Heart left ventricle (tissue), 16 donors: ENCODE data around the gene TMX2. TPM values are rescaled to one million over a fixed set of nuclear protein-coding genes. Genes with fewer than 3 reads are reported as not detected.
A peak's percentile ranks its signal among the peaks of the same experiment; 100 is the strongest.

Experiments used
- ATAC-seq, 4 donors: fragments of 200-7000 bp; cut with Tn5 transposase; one replicate each; pipeline ENCODE4 v1.9.1; 2020 to 2022; ENCODE audit warnings: moderate library complexity in 4 of 4, mild to moderate bottlenecking in 3 of 4, moderate number of reproducible peaks in 1 of 4
- DNase-seq, 5 donors: peaks; one replicate each; pipeline ENCODE4 v3.0.0-alpha.2; 2020
- H3K27ac ChIP-seq, 12 donors: fragments of 200-600 bp; sonication (generic) in 4 of 12; one replicate each; pipeline versions ENCODE4 v1.5.0 to v1.8.0; 2016 to 2022; ENCODE audit warnings: mild to moderate bottlenecking in 2 of 12
- H3K27me3 ChIP-seq, 9 donors: fragments of 200-600 bp; sonication (generic) in 2 of 9; one replicate each; pipeline versions ENCODE4 v1.5.1 to v1.8.0; 2016 to 2022; ENCODE audit warnings: mild to moderate bottlenecking in 3 of 9
- H3K36me3 ChIP-seq, 9 donors: fragments of 200-600 bp; sonication (generic) in 2 of 9; one replicate each; pipeline versions ENCODE4 v1.5.0 to v1.8.0; 2018 to 2022; ENCODE audit warnings: mild to moderate bottlenecking in 2 of 9
- H3K4me1 ChIP-seq, 12 donors: fragments of 200-600 bp; sonication (generic) in 4 of 12; one replicate each; pipeline versions ENCODE4 v1.5.0 to v1.8.0; 2016 to 2022; ENCODE audit warnings: mild to moderate bottlenecking in 3 of 12
- H3K4me3 ChIP-seq, 12 donors: fragments of 200-600 bp; sonication (generic) in 4 of 12; one replicate each; pipeline versions ENCODE4 v1.5.0 to v1.8.0; 2017 to 2022; ENCODE audit warnings: mild to moderate bottlenecking in 9 of 12, moderate library complexity in 4 of 12
- H3K9me3 ChIP-seq, 12 donors: fragments of 200-600 bp; sonication (generic) in 4 of 12; one replicate each; pipeline versions ENCODE4 v1.5.0 to v1.8.0; 2016 to 2022; ENCODE audit warnings: mild to moderate bottlenecking in 1 of 12
- POLR2A ChIP-seq, 2 donors: fragments of 450-650 bp; IDR thresholded peaks; one replicate each; pipeline ENCODE4 v1.6.1; 2017; ENCODE audit warnings: antibody characterized with exemption in 2 of 2, mild to moderate bottlenecking in 2 of 2, moderate library complexity in 2 of 2
- WGBS, 4 donors: extraction: QIAGEN DNeasy Blood & Tissue Kit in 2 of 4; methylation state at CpG; one replicate each; pipeline versions ENCODE4 v1.1.5 to v1.1.7; 2013 to 2018; 5-methylcytosine and 5-hydroxymethylcytosine counted together
- intact Hi-C, 10 donors: fragments of 100-400 bp; cut with DNase I; formaldehyde crosslinking; loops; one replicate each; pipeline versions ENCODE4 v1.11.1 to v1.14.2; 2022
- polyA plus RNA-seq, 2 donors: library from polyadenylated mRNA; stranded (reverse); fragments of 200-250 nt; gene quantifications; one replicate each; pipeline ENCODE4 v1.2.3, GENCODE V29; 2013
- total RNA-seq, 9 donors: library from RNA; depleted of rRNA in 2 of 9; stranded (reverse); fragments of >200 nt in 2 of 9; fragmentation: NEBNext Ultra II Directional in 3 of 9; extraction: Animal tissue kit (Norgen Biotek cat#: 25700) in 3 of 9; gene quantifications; one replicate each; pipeline versions ENCODE4 v1.1.0 to v1.2.4, GENCODE V29; 2016 to 2023
- TF ChIP-seq, protein P1 (sequence below), 12 donors: fragments of 200-600 bp; sonication (generic) in 4 of 12; IDR thresholded peaks; one replicate each; pipeline versions ENCODE4 v1.5.0 to v1.8.0; 2018 to 2022; ENCODE audit warnings: antibody characterized with exemption in 12 of 12, mild to moderate bottlenecking in 5 of 12
- donor health status: ischemic (EF 13 %, LVEDD 7.1; RV severe dilation, severe dysfunction).
- donor health status: healthy with polysubstance abuse.
- donor health status: DM: no; HTN: yes; CAD: no.
- donor health status: DM: no; HTN: no; CAD: no.
- donor health status: ischemic (EF 25% LVEDD 6.9; RV normal size, moderate dysfunction).
- donor health status: ischemic (EF 25% LVEDD 5.7; RV mildly dilated, moderate dysfunction).
- donor health status: healthy.
- donor health status: DM: yes; HTN: yes; CAD: no.
- donor health status: ischemic (EF 35%, LVEDD 5.7; RV mildly dilated, moderate dysfunction).
- donor health status: nonischemic (EF 11% LVEDD 7.7; RV severe dilation, severe dysfunction).
- donor health status: DM: yes; HTN: yes; CAD: no.
- donor health status: PGD.
- donor health status: ischemic (EF 29% LVEDD 5.4; RV normal size, mild dysfunction).
- donor health status: nonischemic (EF 23%, LVEDD 6.1; RV moderate dilation, normal function).

Gene TMX2
- total and polyA plus RNA-seq, 11 donors: 46.7 to 165 (median 65.8) TPM

GRCh38 chr11:57741132-57742086 is 29.0 kb downstream of the TMX2 start, which contains the start of gene SELENOH:
Gene SELENOH (plus strand): TSS chr11:57741491. CDS start chr11:57741596, 105 bp downstream.
- Histone ChIP-seq H3K9me3 (no peaks in the 10 kb centered on the region), H3K4me1 (peaks cover 2 to 42% (median 14%) of the 10 kb centered on the region in 12 donors), H3K36me3 (peaks cover 3 to 78% (median 68%) of the 10 kb centered on the region in 9 donors), H3K27ac (peak within 1 kb of the TSS; percentile 92 to 99 (median 96)), H3K27me3 (no peaks in the 10 kb centered on the region), H3K4me3 (peak within 1 kb of the TSS; percentile 78 to 99 (median 92))
- ATAC-seq (peak; percentile 96 to 98 (median 98)), DNase-seq (peak; percentile 95 to 98 (median 97))
- WGBS, 4 donors: 0 to 2% (median 0%) methylated on average over 21 to 75 of the region's 75 CpGs
- intact Hi-C loops: loop anchor here in 6 of 10 donors (1.0 to 10.0 kb wide), 7 partner anchors 20 to 77 kb away; partner anchors contain the start of genes ZDHHC5 (in 3 of the 6), CTNND1 (in 1 of the 6), MED19 (in 1 of the 6) and TMX2 (in 1 of the 6)
- TF ChIP-seq, protein P1, sequence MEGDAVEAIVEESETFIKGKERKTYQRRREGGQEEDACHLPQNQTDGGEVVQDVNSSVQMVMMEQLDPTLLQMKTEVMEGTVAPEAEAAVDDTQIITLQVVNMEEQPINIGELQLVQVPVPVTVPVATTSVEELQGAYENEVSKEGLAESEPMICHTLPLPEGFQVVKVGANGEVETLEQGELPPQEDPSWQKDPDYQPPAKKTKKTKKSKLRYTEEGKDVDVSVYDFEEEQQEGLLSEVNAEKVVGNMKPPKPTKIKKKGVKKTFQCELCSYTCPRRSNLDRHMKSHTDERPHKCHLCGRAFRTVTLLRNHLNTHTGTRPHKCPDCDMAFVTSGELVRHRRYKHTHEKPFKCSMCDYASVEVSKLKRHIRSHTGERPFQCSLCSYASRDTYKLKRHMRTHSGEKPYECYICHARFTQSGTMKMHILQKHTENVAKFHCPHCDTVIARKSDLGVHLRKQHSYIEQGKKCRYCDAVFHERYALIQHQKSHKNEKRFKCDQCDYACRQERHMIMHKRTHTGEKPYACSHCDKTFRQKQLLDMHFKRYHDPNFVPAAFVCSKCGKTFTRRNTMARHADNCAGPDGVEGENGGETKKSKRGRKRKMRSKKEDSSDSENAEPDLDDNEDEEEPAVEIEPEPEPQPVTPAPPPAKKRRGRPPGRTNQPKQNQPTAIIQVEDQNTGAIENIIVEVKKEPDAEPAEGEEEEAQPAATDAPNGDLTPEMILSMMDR (IDR thresholded peaks at IDR 0.05): peak in 1 of 12 donors; percentile 4
- TF ChIP-seq POLR2A (IDR thresholded peaks at IDR 0.05): peak in 1 of 2 donors; percentile 73

DNA sequence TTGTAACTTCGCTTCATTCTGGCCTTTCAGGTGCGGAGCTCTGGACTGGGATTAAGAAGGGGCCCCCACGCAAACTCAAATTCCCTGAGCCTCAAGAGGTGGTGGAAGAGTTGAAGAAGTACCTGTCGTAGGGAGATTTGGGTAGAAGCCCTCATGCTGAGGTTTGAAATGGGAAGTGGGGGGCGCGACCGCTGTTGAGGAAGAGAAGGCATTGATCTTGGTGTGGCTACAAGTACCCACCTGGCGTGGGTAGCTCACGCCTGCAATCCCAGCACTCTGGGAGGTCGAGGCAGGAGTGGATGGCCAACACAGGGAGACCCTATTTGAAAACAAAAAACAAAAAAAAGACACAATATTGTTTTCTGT is 29.7 kb downstream of the TMX2 start:
- H3K4me1 ChIP-seq: peaks cover 2 to 42% (median 14%) of the 10 kb centered on the region in 12 donors
- no peak for TF ChIP-seq POLR2A (IDR thresholded peaks at IDR 0.05)
- TF ChIP-seq, protein P1 (IDR thresholded peaks at IDR 0.05): no peak
- ATAC-seq: no peak
- H3K27me3 ChIP-seq: no peaks in the 10 kb centered on the region
- no peaks in the 10 kb centered on the region for H3K9me3 ChIP-seq
- H3K27ac ChIP-seq: peak overlapping the region; percentile 92 to 99 (median 96)
- intact Hi-C loops: loop anchor here in 4 of 10 donors (5.0 to 10.0 kb wide), 3 partner anchors 55 to 77 kb away; partner anchors contain the start of gene ZDHHC5 (in 3 of the 4)
- 5 to 7% (median 5%) methylated on average over 9 to 10 of the region's 10 CpGs for WGBS, 4 donors
- H3K4me3 ChIP-seq: peak overlapping the region; percentile 78 to 99 (median 92)
- no peak for DNase-seq
- H3K36me3 ChIP-seq: peaks cover 3 to 81% (median 75%) of the 10 kb centered on the region in 9 donors

DNA sequence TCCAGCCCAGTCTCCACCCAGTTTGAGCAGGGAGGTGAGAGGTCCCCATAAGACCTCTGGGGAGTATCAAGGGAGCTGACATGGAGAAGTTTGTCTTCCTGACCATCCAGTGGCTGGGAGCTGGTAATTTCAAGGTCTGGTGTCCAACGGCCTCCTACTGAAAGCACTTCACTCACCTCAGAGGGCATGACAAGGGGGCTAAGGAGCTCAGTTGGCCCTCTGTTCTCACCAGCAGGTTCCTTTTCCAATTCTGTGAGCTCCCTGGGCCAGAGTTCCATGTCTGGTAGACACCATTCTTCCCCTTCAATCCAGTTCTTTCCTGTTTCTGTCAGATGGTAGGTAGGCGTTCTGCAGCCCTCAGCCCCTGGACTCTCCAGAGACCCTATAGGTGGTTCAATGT is 32.0 kb downstream of the TMX2 start:
- Histone ChIP-seq H3K4me3 (no peak overlapping the region), H3K27me3 (no peaks in the 10 kb centered on the region), H3K9me3 (no peaks in the 10 kb centered on the region), H3K27ac (no peak overlapping the region), H3K4me1 (peaks cover 2 to 42% (median 14%) of the 10 kb centered on the region in 12 donors), H3K36me3 (peaks cover 3 to 75% (median 55%) of the 10 kb centered on the region in 9 donors)
- intact Hi-C loops: loop anchor here in 4 of 10 donors (5.0 to 10.0 kb wide), 3 partner anchors 53 to 80 kb away; partner anchors contain the start of gene ZDHHC5 (in 3 of the 4)
- 80 to 94% (median 88%) methylated on average over 2 of the region's 2 CpGs for WGBS, 4 donors
- DNase-seq (no peak), ATAC-seq (no peak)
- TF ChIP-seq POLR2A (IDR thresholded peaks at IDR 0.05): no peak

- intact Hi-C loops: loop anchor here in 1 of 10 donors (10.0 kb wide), 1 partner anchor 80 kb away; the partner anchor contains the start of gene ZDHHC5
- ATAC-seq: no peak
- Histone ChIP-seq H3K9me3 (no peaks in the 10 kb centered on the region), H3K4me1 (peaks cover 2 to 42% (median 14%) of the 10 kb centered on the region in 12 donors), H3K36me3 (peaks cover 3 to 75% (median 48%) of the 10 kb centered on the region in 9 donors), H3K4me3 (no peak overlapping the region), H3K27ac (no peak overlapping the region), H3K27me3 (no peaks in the 10 kb centered on the region)
- WGBS, 4 donors: 67 to 79% (median 69%) methylated on average over 5 of the region's 5 CpGs
- TF ChIP-seq, protein P1 (IDR thresholded peaks at IDR 0.05): no peak
- no peak for TF ChIP-seq POLR2A (IDR thresholded peaks at IDR 0.05)
- no peak for DNase-seq
These were observed 32.8 kb downstream of the TMX2 start for GRCh38 chr11:57745206-57745605.
